HepG2 (cell line): ENCODE measurements around the gene NRL. TPM values are rescaled to one million over a fixed set of nuclear protein-coding genes. Genes with fewer than 3 reads are reported as not detected.

Source experiments
- ATAC-seq: fragments of 200-7000 bp; cut with Tn5 transposase; 3 replicates; pipeline ENCODE4 v1.9.1; 2020; ENCODE audit warnings: mild to moderate bottlenecking, moderate library complexity
- BruUV-seq: library from RNA; stranded (reverse); fragments of 400-500 nt; replicated peaks from 2 replicates; lab custom pipeline; 2021; lab: Mats Ljungman, UMichigan
- CTCF ChIA-PET: fragments of 300-600 bp; formaldehyde crosslinking; extraction: SDS; loops from one replicate; lab custom pipeline; 2021; ENCODE audit warnings: low total read pairs, inconsistent platforms, low intra/inter-chr PET ratio; lab: Yijun Ruan, JAX
- POLR2A ChIA-PET: fragments of 350-600 bp; sonication (Branson Sonifier 250); formaldehyde crosslinking; loops from one replicate; lab custom pipeline; 2020; ENCODE audit warnings: antibody characterized with exemption, inconsistent platforms; lab: Yijun Ruan, JAX
- DNase-seq: peaks from one replicate; pipeline ENCODE4 v3.0.0-alpha.2; 2015; ENCODE audit warnings: low spot score
- FAIRE-seq: peaks from 3 replicates; lab custom pipeline; 2011; peaks lifted over from hg19 to GRCh38; lab: Jason Lieb, UNC
- H2AFZ ChIP-seq: one replicate; pipeline ENCODE4 v1.6.1; 2011; ENCODE audit warnings: low read length, inconsistent platforms
- H3K27ac ChIP-seq: fragments of 300-600 bp; 3 replicates; pipeline ENCODE4 v1.8.0; 2011; ENCODE audit warnings: mixed run types, mild to moderate bottlenecking, mixed read lengths, low read length, inconsistent platforms; ENCODE audit not compliant: insufficient read depth; ENCODE audit errors: extremely low read length
- H3K27me3 ChIP-seq, 2 experiments: fragments of 200-600 bp in 1 of 2; 2 replicates in 1 of 2; 3 replicates in 1 of 2; pipeline versions ENCODE4 v1.6.0 to v1.8.0; 2011; ENCODE audit warnings: low read length in 2 of 2, mild to moderate bottlenecking in 2 of 2, moderate library complexity in 2 of 2, inconsistent platforms in 1 of 2; ENCODE audit not compliant: insufficient read depth in 2 of 2, control insufficient read depth in 1 of 2
- H3K36me3 ChIP-seq, 2 experiments: fragments of 200-600 bp in 1 of 2; replicated peaks in 1 of 2; 2 replicates in 1 of 2; 3 replicates in 1 of 2; pipeline versions ENCODE4 v1.5.1 to v1.8.0; 2011; ENCODE audit warnings: low read length in 2 of 2, inconsistent platforms in 1 of 2; ENCODE audit not compliant: insufficient read depth in 2 of 2, control insufficient read depth in 1 of 2
- H3K4me1 ChIP-seq: 2 replicates; pipeline ENCODE4 v1.5.1; 2012; ENCODE audit warnings: low read length, inconsistent platforms; ENCODE audit not compliant: insufficient read depth
- H3K4me2 ChIP-seq: 2 replicates; pipeline ENCODE4 v1.6.0; 2011; ENCODE audit warnings: low read depth, low read length, inconsistent platforms
- H3K4me3 ChIP-seq, 3 experiments: fragments of 200-600 bp in 1 of 3; sonication (generic), shearing (Covaris generic) in 1 of 3; replicated peaks in 1 of 3; 2 replicates each; pipeline ENCODE4 v1.5.1; 2011 to 2016; ENCODE audit warnings: low read length in 3 of 3, inconsistent platforms in 2 of 3, low read depth in 2 of 3, mild to moderate bottlenecking in 2 of 3, control low read depth in 1 of 3, mixed read lengths in 1 of 3; ENCODE audit not compliant: insufficient read depth in 1 of 3
- H3K79me2 ChIP-seq: one replicate; pipeline ENCODE4 v1.6.1; 2011; ENCODE audit warnings: low read length, inconsistent platforms; ENCODE audit not compliant: insufficient read depth
- H3K9ac ChIP-seq: 2 replicates; pipeline ENCODE4 v1.6.0; 2011; ENCODE audit warnings: mild to moderate bottlenecking, low read depth, low read length, inconsistent platforms; ENCODE audit not compliant: insufficient read depth
- H3K9me3 ChIP-seq: 2 replicates; pipeline ENCODE4 v1.5.1; 2012; ENCODE audit warnings: mild to moderate bottlenecking, low read length
- H4K20me1 ChIP-seq: 2 replicates; pipeline ENCODE4 v1.6.0; 2011; ENCODE audit warnings: inconsistent platforms, mild to moderate bottlenecking, low read length, moderate library complexity; ENCODE audit not compliant: insufficient read depth
- ATRX ChIP-seq: sonication (generic); formaldehyde crosslinking; IDR thresholded peaks from 2 replicates; pipeline ENCODE4 v1.4.0; 2020; ENCODE audit warnings: missing genetic modification reagents, borderline replicate concordance
- FOXP1 ChIP-seq, 2 experiments: fragments of 450-650 bp in 1 of 2; IDR thresholded peaks; 2 replicates each; pipeline ENCODE4 v1.6.1; 2017 to 2018; ENCODE audit warnings: antibody characterized with exemption in 1 of 2
- HNF4A ChIP-seq: sonication (generic); formaldehyde crosslinking; IDR thresholded peaks from 2 replicates; pipeline ENCODE4 v1.4.0; 2020; ENCODE audit warnings: missing genetic modification reagents
- HNRNPLL ChIP-seq: fragments of 200-400 bp; formaldehyde crosslinking; IDR thresholded peaks from 2 replicates; pipeline ENCODE4 v1.6.1; 2017; ENCODE audit warnings: mild to moderate bottlenecking, low read depth, low read length; ENCODE audit not compliant: poor library complexity, severe bottlenecking
- TCF12 ChIP-seq, 2 experiments: fragments of 450-650 bp in 1 of 2; sonication (generic) in 1 of 2; formaldehyde crosslinking in 1 of 2; IDR thresholded peaks; 2 replicates each; pipeline versions ENCODE4 v1.6.1 to v1.8.0; 2017 to 2022; ENCODE audit warnings: antibody characterized with exemption in 1 of 2, mild to moderate bottlenecking in 1 of 2, missing genetic modification reagents in 1 of 2, moderate library complexity in 1 of 2
- TEAD2 ChIP-seq: sonication (generic); formaldehyde crosslinking; IDR thresholded peaks from 2 replicates; pipeline ENCODE4 v1.9.0; 2021; ENCODE audit warnings: missing genetic modification reagents
- TSC22D2 ChIP-seq: sonication (generic); formaldehyde crosslinking; IDR thresholded peaks from 2 replicates; pipeline ENCODE4 v1.5.1; 2020; ENCODE audit warnings: missing genetic modification reagents, mild to moderate bottlenecking, borderline replicate concordance
- ZBTB4 ChIP-seq: sonication (generic); formaldehyde crosslinking; IDR thresholded peaks from 2 replicates; pipeline ENCODE4 v1.4.0; 2020; ENCODE audit warnings: missing genetic modification reagents, mild to moderate bottlenecking, borderline replicate concordance
- ZBTB42 ChIP-seq: sonication (generic); formaldehyde crosslinking; IDR thresholded peaks from 2 replicates; pipeline ENCODE4 v1.5.0; 2020; ENCODE audit warnings: mild to moderate bottlenecking, missing genetic modification reagents
- ZHX1 ChIP-seq: sonication (generic); formaldehyde crosslinking; IDR thresholded peaks from 2 replicates; pipeline ENCODE4 v1.8.1; 2022; ENCODE audit warnings: low read depth, mild to moderate bottlenecking, missing genetic modification reagents
- ZNF20 ChIP-seq: sonication (generic); formaldehyde crosslinking; IDR thresholded peaks from 2 replicates; pipeline ENCODE4 v1.4.0; 2020; ENCODE audit warnings: mild to moderate bottlenecking, moderate library complexity, missing genetic modification reagents
- ZNF350 ChIP-seq: sonication (generic); formaldehyde crosslinking; IDR thresholded peaks from 2 replicates; pipeline ENCODE4 v1.4.0; 2020; ENCODE audit warnings: mild to moderate bottlenecking, low read depth, missing genetic modification reagents, borderline replicate concordance
- ZNF770 ChIP-seq: sonication (generic); formaldehyde crosslinking; IDR thresholded peaks from 2 replicates; pipeline ENCODE4 v1.5.0; 2020; ENCODE audit warnings: mild to moderate bottlenecking, missing genetic modification reagents
- WGBS: methylation state at CpG from one replicate; pipeline ENCODE4 v1.1.6; 2017; ENCODE audit warnings: low lambda C conversion rate; 5-methylcytosine and 5-hydroxymethylcytosine counted together
- in situ Hi-C: cut with HindIII; loops from 2 replicates; pipeline ENCODE4 v1.10.0; 2017; ENCODE audit warnings: low pct_unique_long_range_greater_than_20kb; ENCODE audit not compliant: extremely low pct_ligation_motif_present
- intact Hi-C: fragments of 100-400 bp; cut with micrococcal nuclease; formaldehyde crosslinking; loops from one replicate; pipeline ENCODE4 v1.10.0; 2022; ENCODE audit not compliant: unreplicated experiment
- polyA plus RNA-seq, 8 experiments: library from polyadenylated mRNA; depleted of rRNA in 3 of 8; stranded (reverse) in 7 of 8; unstranded in 1 of 8; fragments of >200 nt; fragmentation: Illumina TruSeq in 4 of 8; extraction: Trizol in 4 of 8; gene quantifications; 2 replicates each; pipeline versions ENCODE4 v1.2.1 to v1.2.3, GENCODE V29; 2011 to 2016; ENCODE audit warnings: low read depth in 4 of 8, missing spikeins in 1 of 8, mixed read lengths in 1 of 8; ENCODE audit not compliant: insufficient read depth in 1 of 8
- total RNA-seq, 5 experiments: library from RNA; depleted of rRNA; stranded (reverse); fragments of >200 nt; fragmentation: Illumina TruSeq; extraction: Trizol; gene quantifications; 2 replicates each; pipeline ENCODE4 v1.2.3, GENCODE V29; 2016; ENCODE audit warnings: low read depth in 1 of 5

The NRL gene
- total and polyA plus RNA-seq, 2 of the 13 experiments (the other 11 are each of a cell fraction or from before 2014, with no cell fraction given), result 2.5 to 4.7 TPM

GRCh38 chr14:24068711-24069410 is 45.9 kb downstream of the NRL start:
- no peak overlapping the region for H2AFZ ChIP-seq
- CTCF ChIA-PET, result no interaction called here
- FAIRE-seq (no peak), DNase-seq (no peak), ATAC-seq (no peak)
- H3K79me2 ChIP-seq, result no peaks in the 10 kb centered on the region
- no peak overlapping the region for H3K4me3 ChIP-seq
- no peaks in the 10 kb centered on the region for H3K36me3 ChIP-seq
- H3K4me1 ChIP-seq, result peaks cover 33% of the 10 kb centered on the region
- peaks cover 16 to 60% of the 10 kb centered on the region in 2 experiments; a peak in 4 of 5 replicates for H3K27me3 ChIP-seq
- no TSS peak for BruUV-seq
- POLR2A ChIA-PET, result interaction anchor here (1.4 to 4.7 kb wide), 3 partner anchors 13 to 67 kb away, joined by 5 to 62 read pairs (median 7); partner anchors contain the start of genes PCK2 and PSME1
- H3K27ac ChIP-seq, result no peak overlapping the region
- WGBS, result 27% methylated on average over 10 of the region's 10 CpGs
- intact Hi-C loops (no loop called here), in situ Hi-C loops (no loop called here)
- no peak overlapping the region for H3K4me2 ChIP-seq
- no peaks in the 10 kb centered on the region for H3K9me3 ChIP-seq
- H3K9ac ChIP-seq, result no peak overlapping the region
- H4K20me1 ChIP-seq, result no peaks in the 10 kb centered on the region
- TF ChIP-seq TCF12 (IDR thresholded peaks at IDR 0.05), result no peak
- TF ChIP-seq TCF12 (CRISPR knock-in tag; IDR thresholded peaks at IDR 0.05), result no peak
- no peak for TF ChIP-seq ZBTB4 (CRISPR knock-in tag)
- TF ChIP-seq ATRX (CRISPR knock-in tag), result no peak
- no peak for TF ChIP-seq TEAD2 (CRISPR knock-in tag)
- no peak for TF ChIP-seq TSC22D2 (CRISPR knock-in tag)
- 0 out of 2 replicates have a peak, but pooled peaks have one; percentile 45 for TF ChIP-seq ZHX1 (CRISPR knock-in tag)
- no peak for TF ChIP-seq ZBTB42
- peak; percentile 14 for TF ChIP-seq HNRNPLL
- no peak for TF ChIP-seq ZNF20 (CRISPR knock-in tag)
- TF ChIP-seq ZNF350 (CRISPR knock-in tag), result no peak
- TF ChIP-seq ZNF770 (CRISPR knock-in tag), result peak; percentile 59; the same call in 1 of the 2 replicates
- TF ChIP-seq FOXP1 (IDR thresholded peaks at IDR 0.05), result no peak
- TF ChIP-seq FOXP1 (CRISPR knock-in tag; IDR thresholded peaks at IDR 0.05), result no peak
- peak; percentile 60; the same call in 1 of the 2 replicates for TF ChIP-seq HNF4A (CRISPR knock-in tag)
